Loucy (cell line): ENCODE data around the gene CRTC1.

Experiments used
- CTCF ChIP-seq: fragments of 200-600 bp; sonication (generic); conservative IDR thresholded peaks from 2 replicates; pipeline ENCODE4 v1.5.1; 2014; ENCODE audit warnings: mild to moderate bottlenecking, antibody characterized with exemption, low read length
- EZH2phosphoT487 ChIP-seq: fragments of 200-600 bp; IDR thresholded peaks from 2 replicates; pipeline ENCODE4 v1.6.1; 2018; ENCODE audit warnings: antibody characterized with exemption, mild to moderate bottlenecking, moderate library complexity, borderline replicate concordance

DNA sequence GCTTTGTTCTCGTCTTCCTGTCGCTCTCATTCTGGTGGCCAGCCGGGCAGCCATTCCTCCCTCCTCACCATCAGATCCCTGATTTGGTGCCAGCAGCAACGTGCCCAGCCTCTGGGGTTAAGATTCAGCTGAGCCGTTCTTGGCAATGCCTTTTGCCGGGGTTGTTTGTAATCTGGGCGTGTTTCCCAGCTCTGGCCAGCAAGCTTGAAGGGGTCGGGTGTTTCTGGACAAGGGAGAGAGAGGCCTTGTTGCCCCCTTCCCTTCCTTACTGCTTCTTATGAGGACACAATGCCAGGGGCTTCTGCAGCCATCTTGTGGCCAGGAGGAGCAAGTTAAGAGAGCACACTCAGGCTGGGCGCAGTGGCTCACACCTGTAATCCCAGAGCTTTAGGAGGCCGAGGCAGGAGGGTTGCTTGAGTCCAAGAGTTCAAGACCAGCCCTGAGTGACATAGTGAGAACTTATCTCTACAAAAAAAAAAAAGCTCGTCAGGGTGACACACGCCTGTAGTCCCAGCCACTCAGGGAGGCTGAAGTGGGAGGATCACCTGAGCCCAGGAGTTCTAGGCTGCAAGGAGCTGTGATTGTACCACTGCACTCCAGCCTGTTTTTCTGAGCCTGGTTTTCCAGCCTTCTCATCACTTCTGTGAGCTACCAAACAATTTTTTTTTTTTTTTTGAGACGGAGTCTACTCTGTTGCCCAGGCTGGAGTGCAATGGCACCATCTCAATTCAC lies 10.7 kb upstream of the CRTC1 start:
- TF ChIP-seq CTCF (no peak; the same call in 1 of the 2 replicates), EZH2phosphoT487 (no peak)
